Measurements from ENCODE around the gene CD40LG.

Gene CD40LG

GRCh38 chrX:136666088-136666487 lies 18.1 kb downstream of the CD40LG start:
- Histone ChIP-seq H3K27me3 (ENCODE audit: control insufficient read depth, insufficient read depth, low read length) (no peaks in the 10 kb centered on the region; the same call in 1 of the 2 replicates), H3K9ac (ENCODE audit: low read length) (no peak overlapping the region), H3K4me3 (ENCODE audit: low read depth, low read length) (no peak overlapping the region), H3K4me1 (ENCODE audit: control insufficient read depth, insufficient read depth, low read length) (no peaks in the 10 kb centered on the region), H3K27ac (ENCODE audit: low read depth, low read length) (no peak overlapping the region), H3K36me3 (ENCODE audit: control insufficient read depth, insufficient read depth, low read length) (no peaks in the 10 kb centered on the region), H3K9me3 (ENCODE audit: control insufficient read depth, insufficient read depth, low read depth, low read length) (peaks cover 12% of the 10 kb centered on the region)

GRCh38 chrX:136667446-136668168 lies 19.6 kb downstream of the CD40LG start:
- Histone ChIP-seq H3K4me3 (ENCODE audit: low read depth, low read length) (no peak overlapping the region), H3K27ac (ENCODE audit: low read depth, low read length) (no peak overlapping the region), H3K4me1 (ENCODE audit: control insufficient read depth, insufficient read depth, low read length) (no peaks in the 10 kb centered on the region), H3K27me3 (ENCODE audit: control insufficient read depth, insufficient read depth, low read length) (no peaks in the 10 kb centered on the region; the same call in 1 of the 2 replicates), H3K9me3 (ENCODE audit: control insufficient read depth, insufficient read depth, low read depth, low read length) (peaks cover 12% of the 10 kb centered on the region), H3K36me3 (ENCODE audit: control insufficient read depth, insufficient read depth, low read length) (no peaks in the 10 kb centered on the region), H3K9ac (ENCODE audit: low read length) (no peak overlapping the region)

GRCh38 chrX:136671006-136671610 lies 23.1 kb downstream of the CD40LG start:
- H3K27me3 ChIP-seq (ENCODE audit: control insufficient read depth, insufficient read depth, low read length), result no peaks in the 10 kb centered on the region; the same call in 1 of the 2 replicates
- no peak overlapping the region for H3K27ac ChIP-seq (ENCODE audit: low read depth, low read length)
- H3K9ac ChIP-seq (ENCODE audit: low read length), result no peak overlapping the region
- H3K4me3 ChIP-seq (ENCODE audit: low read depth, low read length), result no peak overlapping the region
- H3K4me1 ChIP-seq (ENCODE audit: control insufficient read depth, insufficient read depth, low read length), result no peaks in the 10 kb centered on the region
- H3K9me3 ChIP-seq (ENCODE audit: control insufficient read depth, insufficient read depth, low read depth, low read length), result no peaks in the 10 kb centered on the region
- no peaks in the 10 kb centered on the region for H3K36me3 ChIP-seq (ENCODE audit: control insufficient read depth, insufficient read depth, low read length)

GRCh38 chrX:136674270-136674985 lies 26.5 kb downstream of the CD40LG start:
- Histone ChIP-seq H3K27ac (ENCODE audit: low read depth, low read length) (no peak overlapping the region), H3K36me3 (ENCODE audit: control insufficient read depth, insufficient read depth, low read length) (no peaks in the 10 kb centered on the region), H3K4me1 (ENCODE audit: control insufficient read depth, insufficient read depth, low read length) (no peaks in the 10 kb centered on the region), H3K4me3 (ENCODE audit: low read depth, low read length) (no peak overlapping the region), H3K27me3 (ENCODE audit: control insufficient read depth, insufficient read depth, low read length) (no peaks in the 10 kb centered on the region; the same call in 1 of the 2 replicates), H3K9ac (ENCODE audit: low read length) (no peak overlapping the region), H3K9me3 (ENCODE audit: control insufficient read depth, insufficient read depth, low read depth, low read length) (no peaks in the 10 kb centered on the region)

- Histone ChIP-seq H3K4me3 (ENCODE audit: low read depth, low read length) (no peak overlapping the region), H3K9ac (ENCODE audit: low read length) (no peak overlapping the region), H3K9me3 (ENCODE audit: control insufficient read depth, insufficient read depth, low read depth, low read length) (no peaks in the 10 kb centered on the region), H3K27me3 (ENCODE audit: control insufficient read depth, insufficient read depth, low read length) (no peaks in the 10 kb centered on the region; the same call in 1 of the 2 replicates), H3K4me1 (ENCODE audit: control insufficient read depth, insufficient read depth, low read length) (0 out of 2 replicates have a peak, but pooled peaks cover 4% of the 10 kb centered on the region), H3K27ac (ENCODE audit: low read depth, low read length) (no peak overlapping the region), H3K36me3 (ENCODE audit: control insufficient read depth, insufficient read depth, low read length) (no peaks in the 10 kb centered on the region)
Measured at GRCh38 chrX:136679531-136679930, 31.6 kb downstream of the CD40LG start.

- H3K4me3 ChIP-seq (ENCODE audit: low read depth, low read length), result no peak overlapping the region
- H3K9ac ChIP-seq (ENCODE audit: low read length), result no peak overlapping the region
- no peak overlapping the region for H3K27ac ChIP-seq (ENCODE audit: low read depth, low read length)
- H3K9me3 ChIP-seq (ENCODE audit: control insufficient read depth, insufficient read depth, low read depth, low read length), result no peaks in the 10 kb centered on the region
- no peaks in the 10 kb centered on the region; the same call in 1 of the 2 replicates for H3K27me3 ChIP-seq (ENCODE audit: control insufficient read depth, insufficient read depth, low read length)
- H3K36me3 ChIP-seq (ENCODE audit: control insufficient read depth, insufficient read depth, low read length), result no peaks in the 10 kb centered on the region
- H3K4me1 ChIP-seq (ENCODE audit: control insufficient read depth, insufficient read depth, low read length), result peaks cover 6% of the 10 kb centered on the region
Measured at GRCh38 chrX:136684120-136684519, 36.2 kb downstream of the CD40LG start.

- Histone ChIP-seq H3K27me3 (ENCODE audit: control insufficient read depth, insufficient read depth, low read length) (no peaks in the 10 kb centered on the region; the same call in 1 of the 2 replicates), H3K9me3 (ENCODE audit: control insufficient read depth, insufficient read depth, low read depth, low read length) (no peaks in the 10 kb centered on the region), H3K9ac (ENCODE audit: low read length) (no peak overlapping the region), H3K36me3 (ENCODE audit: control insufficient read depth, insufficient read depth, low read length) (no peaks in the 10 kb centered on the region), H3K27ac (ENCODE audit: low read depth, low read length) (no peak overlapping the region), H3K4me3 (ENCODE audit: low read depth, low read length) (no peak overlapping the region), H3K4me1 (ENCODE audit: control insufficient read depth, insufficient read depth, low read length) (peaks cover 14% of the 10 kb centered on the region)
Measured at GRCh38 chrX:136687457-136687856, 39.5 kb downstream of the CD40LG start.

- Histone ChIP-seq H3K27ac (ENCODE audit: low read depth, low read length) (no peak overlapping the region), H3K9me3 (ENCODE audit: control insufficient read depth, insufficient read depth, low read depth, low read length) (no peaks in the 10 kb centered on the region), H3K4me1 (ENCODE audit: control insufficient read depth, insufficient read depth, low read length) (peaks cover 13% of the 10 kb centered on the region), H3K27me3 (ENCODE audit: control insufficient read depth, insufficient read depth, low read length) (no peaks in the 10 kb centered on the region), H3K4me3 (ENCODE audit: low read depth, low read length) (no peak overlapping the region), H3K9ac (ENCODE audit: low read length) (no peak overlapping the region), H3K36me3 (ENCODE audit: control insufficient read depth, insufficient read depth, low read length) (no peaks in the 10 kb centered on the region)
Measured at GRCh38 chrX:136689436-136689835, 41.5 kb downstream of the CD40LG start.

- H3K4me3 ChIP-seq (ENCODE audit: low read depth, low read length), result no peak overlapping the region
Measured at GRCh38 chrX:136691028-136691809, 43.3 kb downstream of the CD40LG start.

GRCh38 chrX:136692271-136692670 lies 44.3 kb downstream of the CD40LG start:
- no peak overlapping the region for H3K9ac ChIP-seq (ENCODE audit: low read length)
- H3K27ac ChIP-seq (ENCODE audit: low read depth, low read length), result no peak overlapping the region
- H3K27me3 ChIP-seq (ENCODE audit: control insufficient read depth, insufficient read depth, low read length), result peaks cover 3% of the 10 kb centered on the region; the same call in 1 of the 2 replicates
- no peaks in the 10 kb centered on the region for H3K36me3 ChIP-seq (ENCODE audit: control insufficient read depth, insufficient read depth, low read length)
- H3K4me3 ChIP-seq (ENCODE audit: low read depth, low read length), result no peak overlapping the region
- H3K9me3 ChIP-seq (ENCODE audit: control insufficient read depth, insufficient read depth, low read depth, low read length), result no peaks in the 10 kb centered on the region
- H3K4me1 ChIP-seq (ENCODE audit: control insufficient read depth, insufficient read depth, low read length), result peaks cover 16% of the 10 kb centered on the region

More at GRCh38 chrX:136691028-136691809, 43.3 kb downstream of the CD40LG start:
- Histone ChIP-seq H3K9ac (ENCODE audit: low read length) (no peak overlapping the region), H3K4me1 (ENCODE audit: control insufficient read depth, insufficient read depth, low read length) (peaks cover 16% of the 10 kb centered on the region), H3K9me3 (ENCODE audit: control insufficient read depth, insufficient read depth, low read depth, low read length) (no peaks in the 10 kb centered on the region), H3K36me3 (ENCODE audit: control insufficient read depth, insufficient read depth, low read length) (no peaks in the 10 kb centered on the region), H3K27ac (ENCODE audit: low read depth, low read length) (no peak overlapping the region), H3K27me3 (ENCODE audit: control insufficient read depth, insufficient read depth, low read length) (no peaks in the 10 kb centered on the region)
